Left ventricle myocardium inferior (tissue), 1 donor: Measurements from ENCODE around the gene USH2A. TPM values are rescaled to one million over a fixed set of nuclear protein-coding genes. Genes with fewer than 3 reads are reported as not detected.

ENCODE experiments used
- DNase-seq: peaks from one replicate; pipeline ENCODE4 v3.0.0-alpha.2; 2020
- H3K27ac ChIP-seq: fragments of 200-600 bp; replicated peaks from 2 replicates; pipeline ENCODE4 v1.8.0; 2021
- H3K27me3 ChIP-seq: fragments of 200-600 bp; 2 replicates; pipeline ENCODE4 v1.8.0; 2021; ENCODE audit warnings: low read depth
- H3K36me3 ChIP-seq: fragments of 200-600 bp; 2 replicates; pipeline ENCODE4 v1.8.0; 2021
- H3K4me1 ChIP-seq: fragments of 200-600 bp; 2 replicates; pipeline ENCODE4 v1.8.0; 2021
- H3K4me3 ChIP-seq: fragments of 200-600 bp; 2 replicates; pipeline ENCODE4 v1.8.0; 2021; ENCODE audit warnings: mild to moderate bottlenecking, moderate library complexity
- H3K9me3 ChIP-seq: fragments of 200-600 bp; replicated peaks from 2 replicates; pipeline ENCODE4 v1.8.0; 2021
- CTCF ChIP-seq: fragments of 200-600 bp; IDR thresholded peaks from 2 replicates; pipeline ENCODE4 v1.8.0; 2021; ENCODE audit warnings: antibody characterized with exemption, mild to moderate bottlenecking, borderline replicate concordance
- intact Hi-C: fragments of 100-400 bp; cut with micrococcal nuclease; formaldehyde crosslinking; loops from one replicate; pipeline ENCODE4 v1.11.0; 2022
- total RNA-seq: library from RNA; stranded (reverse); fragmentation: NEBNext Ultra II Directional; extraction: Animal tissue kit (Norgen Biotek cat#: 25700); gene quantifications from one replicate; pipeline ENCODE4 v1.2.1, GENCODE V29; 2021
- donor health status: DM: no; HTN: yes; CAD: no; lungs with severe emphysema.

Gene USH2A
- total RNA-seq, 1 donor from 2014 or later = 3.6 TPM

GRCh38 chr1:215807218-215807617, 616.0 kb downstream of the USH2A start:
- intact Hi-C loops = no loop called here
- no peak for DNase-seq
- Histone ChIP-seq H3K36me3 (no peaks in the 10 kb centered on the region), H3K27ac (no peak overlapping the region), H3K4me3 (no peak overlapping the region), H3K9me3 (peaks cover 41% of the 10 kb centered on the region), H3K27me3 (no peaks in the 10 kb centered on the region), H3K4me1 (no peaks in the 10 kb centered on the region)
- TF ChIP-seq CTCF = no peak

DNA sequence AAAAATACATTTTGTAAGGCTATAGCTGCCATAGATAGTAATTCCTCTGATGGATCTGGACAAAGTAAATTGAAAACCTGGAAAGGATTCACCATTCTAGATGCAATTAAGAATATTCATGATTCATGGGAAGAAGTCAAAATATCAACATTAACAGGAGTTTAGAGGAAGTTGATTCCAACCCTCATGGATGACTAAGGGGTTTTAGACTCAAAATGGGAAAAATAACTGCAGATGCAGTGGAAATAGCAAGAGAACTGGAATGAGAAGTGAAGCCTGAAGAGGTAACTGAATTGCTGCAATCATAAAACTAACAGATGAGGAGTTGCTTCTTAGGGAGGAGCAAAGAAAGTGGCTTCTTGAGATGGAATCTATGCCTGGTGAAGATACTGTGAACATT, 625.4 kb downstream of the USH2A start:
- H3K4me3 ChIP-seq = no peak overlapping the region
- no peaks in the 10 kb centered on the region for H3K36me3 ChIP-seq
- no peaks in the 10 kb centered on the region for H3K4me1 ChIP-seq
- H3K9me3 ChIP-seq = no peaks in the 10 kb centered on the region
- DNase-seq = no peak
- H3K27ac ChIP-seq = no peak overlapping the region
- intact Hi-C loops = no loop called here
- H3K27me3 ChIP-seq = no peaks in the 10 kb centered on the region
- no peak for TF ChIP-seq CTCF

DNA sequence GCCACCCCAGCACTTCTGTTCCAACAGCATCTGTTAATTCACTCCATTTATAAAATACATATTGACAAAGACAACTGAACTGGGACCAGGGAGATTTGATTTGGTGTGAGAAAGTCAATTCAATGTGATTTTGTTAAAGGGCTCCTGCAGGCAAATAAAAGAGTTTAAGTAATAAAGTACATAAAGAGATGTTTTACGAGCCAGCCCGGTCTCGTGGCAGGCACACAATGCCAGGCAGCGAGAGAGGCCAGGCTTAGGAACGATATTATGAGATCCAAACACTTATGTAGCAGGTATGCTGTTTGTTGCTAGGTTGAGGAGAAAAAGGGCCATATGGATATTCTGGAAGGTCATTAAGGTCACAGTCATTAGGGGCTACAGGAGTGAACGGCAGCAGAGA, 629.1 kb downstream of the USH2A start:
- Histone ChIP-seq H3K36me3 (no peaks in the 10 kb centered on the region), H3K4me3 (no peak overlapping the region), H3K27me3 (no peaks in the 10 kb centered on the region), H3K9me3 (no peaks in the 10 kb centered on the region), H3K4me1 (no peaks in the 10 kb centered on the region), H3K27ac (no peak overlapping the region)
- intact Hi-C loops = no loop called here
- no peak for TF ChIP-seq CTCF
- DNase-seq = no peak

- H3K9me3 ChIP-seq = no peaks in the 10 kb centered on the region
- no peaks in the 10 kb centered on the region for H3K36me3 ChIP-seq
- peak; percentile 29 for TF ChIP-seq CTCF
- H3K27ac ChIP-seq = no peak overlapping the region
- DNase-seq = no peak
- H3K27me3 ChIP-seq = no peaks in the 10 kb centered on the region
- H3K4me3 ChIP-seq = no peak overlapping the region
- no peaks in the 10 kb centered on the region for H3K4me1 ChIP-seq
- intact Hi-C loops = no loop called here
These were observed 630.1 kb downstream of the USH2A start for GRCh38 chr1:215793180-215793579.

GRCh38 chr1:215792446-215792845, 630.8 kb downstream of the USH2A start:
- DNase-seq = no peak
- no peak overlapping the region for H3K4me3 ChIP-seq
- H3K27me3 ChIP-seq = no peaks in the 10 kb centered on the region
- no peaks in the 10 kb centered on the region for H3K4me1 ChIP-seq
- intact Hi-C loops = no loop called here
- TF ChIP-seq CTCF = no peak
- no peaks in the 10 kb centered on the region for H3K9me3 ChIP-seq
- H3K27ac ChIP-seq = no peak overlapping the region
- no peaks in the 10 kb centered on the region for H3K36me3 ChIP-seq

DNA sequence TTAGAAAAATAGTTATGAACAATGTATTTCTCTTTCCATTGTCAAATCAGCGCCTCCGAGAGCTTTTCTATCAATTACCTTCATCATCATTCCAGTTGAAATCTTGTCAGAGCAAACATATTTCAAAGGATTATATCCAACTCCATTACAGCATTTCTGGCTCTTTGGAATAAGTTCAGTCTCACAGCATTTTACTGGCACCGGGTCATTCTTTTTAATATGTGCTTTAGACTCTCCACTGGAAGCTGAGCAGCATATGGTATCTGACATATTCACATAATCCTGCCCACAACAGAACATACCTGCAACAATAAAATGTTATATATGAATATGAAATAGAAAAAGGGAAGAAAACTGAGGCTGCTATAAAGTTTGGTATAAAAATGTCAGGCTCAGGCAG, 633.3 kb downstream of the USH2A start:
- Histone ChIP-seq H3K4me3 (no peak overlapping the region), H3K9me3 (no peaks in the 10 kb centered on the region), H3K27me3 (no peaks in the 10 kb centered on the region), H3K4me1 (no peaks in the 10 kb centered on the region), H3K36me3 (no peaks in the 10 kb centered on the region), H3K27ac (no peak overlapping the region)
- no peak for TF ChIP-seq CTCF
- intact Hi-C loops = no loop called here
- DNase-seq = no peak
